GM23248 (cell line): ENCODE measurements around the gene ABCD1.

ENCODE experiments used
- EZH2 ChIP-seq: fragments of 200-600 bp; sonication (generic); IDR thresholded peaks from 2 replicates; pipeline ENCODE4 v1.6.1; 2018; ENCODE audit warnings: antibody characterized with exemption, mild to moderate bottlenecking; ENCODE audit not compliant: insufficient read depth, poor library complexity, severe bottlenecking
- EZH2phosphoT487 ChIP-seq: fragments of 200-600 bp; sonication (generic); IDR thresholded peaks from 2 replicates; pipeline ENCODE4 v1.6.1; 2018; ENCODE audit warnings: antibody characterized with exemption, moderate library complexity, mild to moderate bottlenecking, low read depth; ENCODE audit not compliant: insufficient read depth

- TF ChIP-seq EZH2: no peak
- TF ChIP-seq EZH2phosphoT487: no peak
Measured at GRCh38 chrX:153702336-153703035, 22.2 kb upstream of the ABCD1 start.
